Trophoblast cell (in vitro differentiated cells and primary cell): ENCODE measurements around the gene RAB3B.
"Not testable (repeated sequence)": the region's sequence is repeated elsewhere in the genome, so short reads cannot be mapped to it uniquely, and the experiment has no call there.

Experiments used
- DNase-seq, 2 donors: peaks; one replicate each; pipeline ENCODE4 v3.0.0-alpha.2; 2016
- H2AFZ ChIP-seq: 2 replicates; pipeline ENCODE4 v1.6.1; 2013; ENCODE audit warnings: low read length, moderate library complexity, mild to moderate bottlenecking; ENCODE audit not compliant: insufficient read depth, poor library complexity
- H2AK5ac ChIP-seq: 2 replicates; pipeline ENCODE4 v1.6.1; 2013; ENCODE audit warnings: mild to moderate bottlenecking, low read length
- H2BK120ac ChIP-seq: 2 replicates; pipeline ENCODE4 v1.6.1; 2013; ENCODE audit warnings: low read length, mild to moderate bottlenecking, moderate library complexity; ENCODE audit not compliant: insufficient read depth, poor library complexity
- H2BK12ac ChIP-seq: 2 replicates; pipeline ENCODE4 v1.6.1; 2013; ENCODE audit warnings: mild to moderate bottlenecking, low read length, moderate library complexity
- H2BK5ac ChIP-seq: 2 replicates; pipeline ENCODE4 v1.6.1; 2013; ENCODE audit warnings: low read length, low read depth, moderate library complexity, mild to moderate bottlenecking; ENCODE audit not compliant: poor library complexity
- H3K14ac ChIP-seq: 2 replicates; pipeline ENCODE4 v1.6.1; 2013; ENCODE audit warnings: mild to moderate bottlenecking, low read length
- H3K18ac ChIP-seq: 2 replicates; pipeline ENCODE4 v1.6.1; 2013; ENCODE audit warnings: mild to moderate bottlenecking, low read length
- H3K23ac ChIP-seq: 2 replicates; pipeline ENCODE4 v1.6.1; 2013; ENCODE audit warnings: low read length
- H3K27ac ChIP-seq: 2 replicates; pipeline ENCODE4 v1.5.1; 2013; ENCODE audit warnings: low read depth, mild to moderate bottlenecking, inconsistent platforms, low read length, moderate library complexity
- H3K27me3 ChIP-seq: 2 replicates; pipeline ENCODE4 v1.6.1; 2013; ENCODE audit warnings: inconsistent platforms, mild to moderate bottlenecking, low read length, moderate library complexity; ENCODE audit not compliant: insufficient read depth
- H3K36me3 ChIP-seq, 2 experiments: 1 replicate in 1 of 2; 2 replicates in 1 of 2; pipeline ENCODE4 v1.6.1; 2013; ENCODE audit warnings: low read length in 2 of 2, mild to moderate bottlenecking in 2 of 2, moderate library complexity in 1 of 2; ENCODE audit not compliant: insufficient read depth in 2 of 2, control insufficient read depth in 1 of 2
- H3K4ac ChIP-seq: 2 replicates; pipeline ENCODE4 v1.6.1; 2013; ENCODE audit warnings: low read depth, mild to moderate bottlenecking, low read length, moderate library complexity
- H3K4me1 ChIP-seq, 2 experiments: 1 replicate in 1 of 2; 2 replicates in 1 of 2; pipeline ENCODE4 v1.6.1; 2013; ENCODE audit warnings: low read length in 2 of 2, mild to moderate bottlenecking in 2 of 2, moderate library complexity in 1 of 2; ENCODE audit not compliant: insufficient read depth in 2 of 2, control insufficient read depth in 1 of 2
- H3K4me2 ChIP-seq: 2 replicates; pipeline ENCODE4 v1.6.1; 2013; ENCODE audit warnings: inconsistent platforms, mild to moderate bottlenecking, low read length, moderate library complexity
- H3K4me3 ChIP-seq: 2 replicates; pipeline ENCODE4 v1.5.1; 2013; ENCODE audit warnings: mild to moderate bottlenecking, low read depth, low read length, inconsistent platforms
- H3K79me1 ChIP-seq: one replicate; pipeline ENCODE4 v1.6.1; 2013; ENCODE audit warnings: low read length
- H3K79me2 ChIP-seq: 2 replicates; pipeline ENCODE4 v1.6.1; 2013; ENCODE audit warnings: low read length, mild to moderate bottlenecking; ENCODE audit not compliant: control insufficient read depth, insufficient read depth, poor library complexity
- H3K9ac ChIP-seq: 2 replicates; pipeline ENCODE4 v1.6.1; 2013; ENCODE audit warnings: mild to moderate bottlenecking, low read length
- H3K9me3 ChIP-seq: 2 replicates; pipeline ENCODE4 v1.6.1; 2013; ENCODE audit warnings: low read depth, mild to moderate bottlenecking, control low read depth, inconsistent platforms, low read length; ENCODE audit not compliant: insufficient read depth
- H4K12ac ChIP-seq: 2 replicates; pipeline ENCODE4 v1.6.1; 2013; ENCODE audit warnings: low read depth, mild to moderate bottlenecking, low read length, moderate library complexity
- H4K8ac ChIP-seq: 2 replicates; pipeline ENCODE4 v1.6.1; 2013; ENCODE audit warnings: low read depth, mild to moderate bottlenecking, low read length, moderate library complexity
- H4K91ac ChIP-seq: one replicate; pipeline ENCODE4 v1.6.1; 2013; ENCODE audit warnings: low read depth, mild to moderate bottlenecking, low read length, moderate library complexity
- WGBS: extraction: QIAGEN DNeasy Blood & Tissue Kit; methylation state at CpG from one replicate; pipeline ENCODE4 v1.1.7; 2013; ENCODE audit warnings: missing lambda C conversion rate; ENCODE audit not compliant: insufficient read length, insufficient coverage; ENCODE audit errors: extremely low coverage; 5-methylcytosine and 5-hydroxymethylcytosine counted together

The RAB3B gene

DNA sequence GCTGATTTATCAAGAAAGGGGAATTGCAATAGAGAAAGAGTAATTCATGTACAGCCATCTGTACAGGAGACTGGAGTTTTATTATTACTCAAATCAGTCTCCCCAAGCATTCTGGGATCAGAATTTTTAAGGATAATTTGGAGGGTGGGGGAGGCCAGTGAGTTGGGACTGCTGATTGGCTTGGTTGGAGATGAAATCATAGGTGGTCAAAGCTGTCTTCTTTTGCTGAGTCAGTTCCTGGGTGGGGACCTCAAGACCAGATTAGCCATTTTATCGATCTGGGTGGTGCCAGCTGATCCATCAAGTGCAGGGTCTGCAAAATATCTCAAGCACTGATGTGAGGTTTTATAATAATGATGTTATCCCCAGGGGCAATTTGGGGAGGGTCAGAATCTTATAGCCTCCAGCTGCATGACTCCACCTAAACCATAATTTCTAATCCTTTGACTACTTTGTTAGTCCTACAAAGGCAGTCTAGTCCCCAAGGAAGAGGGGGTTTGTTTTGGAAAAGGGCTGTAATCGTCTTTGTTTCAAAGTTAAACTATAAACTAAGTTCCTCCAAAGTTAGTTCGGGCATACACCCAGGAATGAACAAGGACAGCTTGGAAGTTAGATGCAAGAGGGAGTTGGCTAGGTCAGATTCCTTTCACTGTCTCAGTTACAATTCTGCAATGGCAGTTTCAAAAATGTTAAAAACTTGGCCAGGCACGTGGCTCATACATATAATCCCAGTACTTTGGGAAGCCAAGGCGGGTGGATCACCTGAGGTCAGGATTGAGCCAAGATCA, 16.9 kb upstream of the RAB3B start:
- Histone ChIP-seq H3K27me3 (no peaks in the 10 kb centered on the region), H4K12ac (no peak overlapping the region), H3K9ac (no peak overlapping the region), H2AFZ (no peak overlapping the region), H2AK5ac (no peak overlapping the region), H3K23ac (no peak overlapping the region), H4K91ac (no peak overlapping the region), H2BK120ac (no peak overlapping the region), H3K4me1 (peaks cover 0 to 4% of the 10 kb centered on the region in 2 experiments), H3K4ac (no peak overlapping the region), H3K79me1 (peaks cover 3% of the 10 kb centered on the region), H3K79me2 (no peaks in the 10 kb centered on the region), H3K27ac (no peak overlapping the region), H4K8ac (no peak overlapping the region), H3K9me3 (no peaks in the 10 kb centered on the region), H3K4me3 (no peak overlapping the region), H3K18ac (no peak overlapping the region), H2BK5ac (no peak overlapping the region), H3K4me2 (no peak overlapping the region), H3K36me3 (no peaks in the 10 kb centered on the region), H2BK12ac (no peak overlapping the region), H3K14ac (no peak overlapping the region)
- peak; percentile 33 to 83 for DNase-seq
- no CpG with 5 or more reads among the region's 5 CpGs for WGBS

DNA sequence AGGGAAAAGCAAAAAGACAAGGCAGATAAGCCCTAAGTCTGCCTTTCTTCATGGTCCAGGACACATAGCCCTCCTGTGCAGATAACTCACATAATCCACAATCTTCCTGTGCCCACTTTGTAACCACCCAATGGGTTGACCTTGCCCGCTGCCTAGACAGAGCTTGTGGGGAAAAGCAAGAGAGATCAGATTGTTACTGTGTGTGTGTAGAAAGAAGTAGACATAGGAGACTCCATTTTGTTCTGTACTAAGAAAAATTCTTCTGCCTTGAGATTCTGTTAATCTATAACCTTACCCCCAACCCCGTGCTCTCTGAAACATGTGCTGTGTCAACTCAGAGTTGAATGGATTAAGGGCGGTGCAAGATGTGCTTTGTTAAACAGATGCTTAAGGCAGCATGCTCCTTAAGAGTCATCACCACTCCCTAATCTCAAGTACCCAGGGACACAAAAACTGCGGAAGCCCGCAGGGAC, 15.6 kb upstream of the RAB3B start:
- H4K8ac ChIP-seq, H3K9me3 ChIP-seq, H2AK5ac ChIP-seq, H3K79me1 ChIP-seq, H3K23ac ChIP-seq, H2AFZ ChIP-seq, H2BK120ac ChIP-seq, H3K79me2 ChIP-seq, H3K36me3 ChIP-seq, H3K14ac ChIP-seq, H4K91ac ChIP-seq, H3K4me3 ChIP-seq, H3K9ac ChIP-seq, H2BK5ac ChIP-seq, H3K27me3 ChIP-seq, H3K4me1 ChIP-seq, H3K4ac ChIP-seq, H4K12ac ChIP-seq, H3K18ac ChIP-seq, H3K4me2 ChIP-seq, H2BK12ac ChIP-seq: not testable (repeated sequence)
- H3K27ac ChIP-seq: peak overlapping the region; percentile 20
- WGBS: no CpG with 5 or more reads among the region's 5 CpGs
- DNase-seq: peak; percentile 18 to 21

DNA sequence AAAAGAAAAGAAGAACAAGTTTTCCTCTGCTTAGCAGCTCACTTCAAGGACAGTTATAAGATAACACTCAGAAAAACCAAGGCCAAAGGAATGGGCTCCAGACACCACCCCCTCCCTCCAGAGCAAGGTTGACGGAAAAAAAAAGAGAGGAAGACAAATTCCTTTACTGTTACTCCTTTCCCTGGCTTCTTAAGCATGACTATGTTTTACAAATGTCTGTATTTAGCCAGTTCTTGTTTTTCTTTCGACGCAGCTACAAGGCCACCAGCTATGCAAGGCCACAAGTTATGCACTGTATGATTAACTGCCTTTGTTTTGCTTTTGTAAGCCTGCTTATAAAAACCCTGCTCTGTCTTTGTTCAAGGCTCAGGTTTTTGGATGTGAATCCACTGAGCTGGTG, 15.0 kb upstream of the RAB3B start:
- H3K4ac ChIP-seq, H4K91ac ChIP-seq, H3K23ac ChIP-seq, H4K8ac ChIP-seq, H3K36me3 ChIP-seq, H3K4me1 ChIP-seq, H3K9ac ChIP-seq, H4K12ac ChIP-seq, H2AFZ ChIP-seq, H3K4me3 ChIP-seq, H2BK120ac ChIP-seq, H3K18ac ChIP-seq, H3K14ac ChIP-seq, H3K9me3 ChIP-seq, H3K79me2 ChIP-seq, H2BK12ac ChIP-seq, H3K79me1 ChIP-seq, H2BK5ac ChIP-seq, H2AK5ac ChIP-seq, H3K27me3 ChIP-seq, H3K4me2 ChIP-seq: not testable (repeated sequence)
- peak; percentile 49 to 78 for DNase-seq
- H3K27ac ChIP-seq: peak overlapping the region; percentile 20
- WGBS: no CpG with 5 or more reads among the region's 3 CpGs

DNA sequence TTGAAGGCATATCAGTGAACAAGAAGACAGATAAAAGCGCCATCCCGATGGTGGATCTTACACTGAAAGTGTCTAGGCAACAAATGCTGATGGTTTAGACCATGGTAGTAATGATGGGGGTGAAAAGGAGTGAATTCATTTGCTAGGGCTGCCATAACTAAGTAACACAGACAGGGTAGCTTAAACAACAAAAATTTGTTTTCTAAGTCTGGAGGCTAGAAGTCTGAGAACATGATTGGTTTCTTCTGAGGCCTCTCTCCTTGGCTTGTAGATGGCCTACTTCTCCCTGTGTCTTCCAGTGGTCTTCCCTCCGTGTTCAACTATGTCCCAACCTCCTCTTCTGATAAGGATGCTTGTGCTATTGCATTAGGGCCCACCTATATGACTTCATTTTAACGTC, 13.4 kb upstream of the RAB3B start:
- Histone ChIP-seq H3K36me3 (no peaks in the 10 kb centered on the region), H4K8ac (no peak overlapping the region), H3K27me3 (no peaks in the 10 kb centered on the region), H3K27ac (no peak overlapping the region), H2BK5ac (no peak overlapping the region), H3K79me1 (peaks cover 3% of the 10 kb centered on the region), H3K9me3 (no peaks in the 10 kb centered on the region), H3K4me2 (no peak overlapping the region), H3K23ac (no peak overlapping the region), H2BK12ac (no peak overlapping the region), H3K4me3 (no peak overlapping the region), H3K9ac (no peak overlapping the region), H2AK5ac (no peak overlapping the region), H4K91ac (no peak overlapping the region), H2AFZ (no peak overlapping the region), H3K4ac (no peak overlapping the region), H4K12ac (no peak overlapping the region), H3K79me2 (no peaks in the 10 kb centered on the region), H3K18ac (no peak overlapping the region), H3K14ac (no peak overlapping the region), H3K4me1 (peaks cover 0 to 4% of the 10 kb centered on the region in 2 experiments), H2BK120ac (no peak overlapping the region)
- no CpG with 5 or more reads among the region's 4 CpGs for WGBS
- DNase-seq: no peak
